IMR-90 (cell line): Measurements from ENCODE around the gene HTN3. TPM values are rescaled to one million over a fixed set of nuclear protein-coding genes. Genes with fewer than 3 reads are reported as not detected.

Source experiments
- polyA plus RNA-seq, 3 experiments: library from polyadenylated mRNA; depleted of rRNA; stranded (reverse); fragments of >200 nt; gene quantifications; 2 replicates each; pipeline ENCODE4 v1.2.3, GENCODE V29; 2012; ENCODE audit warnings: low replicate concordance in 1 of 3
- total RNA-seq: library from RNA; depleted of rRNA; stranded (reverse); fragments of >200 nt; gene quantifications from 2 replicates; pipeline ENCODE4 v1.2.3, GENCODE V29; 2012; rRNA removed

Gene HTN3
- total and polyA plus RNA-seq, 2 of the 4 experiments (the other 2 are of a cell fraction) = not detected

Other genes starting within 250 kb of the HTN3 start
- gene SULT1E1, start 168.3 kb upstream of the HTN3 start, total RNA-seq = not detected in 2 replicates
- gene SULT1E1, start 168.3 kb upstream of the HTN3 start, polyA plus RNA-seq (2012; rRNA removed) = not detected in 2 replicates
- gene CSN1S1, start 97.4 kb upstream of the HTN3 start, total RNA-seq = not detected in 2 replicates
- gene CSN1S1, start 97.4 kb upstream of the HTN3 start, polyA plus RNA-seq (2012; rRNA removed) = not detected in 2 replicates
- not detected in 2 replicates for gene CSN2, start 62.7 kb upstream of the HTN3 start, total RNA-seq
- gene CSN2, start 62.7 kb upstream of the HTN3 start, polyA plus RNA-seq (2012; rRNA removed) = not detected in 2 replicates
- gene STATH, start 32.5 kb upstream of the HTN3 start, total RNA-seq = not detected in 2 replicates
- not detected in 2 replicates for gene STATH, start 32.5 kb upstream of the HTN3 start, polyA plus RNA-seq (2012; rRNA removed)
- not detected in 2 replicates for gene HTN1, start 22.0 kb downstream of the HTN3 start, total RNA-seq
- gene HTN1, start 22.0 kb downstream of the HTN3 start, polyA plus RNA-seq (2012; rRNA removed) = not detected in 2 replicates
- gene PRR27, start 125.8 kb downstream of the HTN3 start, total RNA-seq = not detected in 2 replicates
- not detected in 2 replicates for gene PRR27, start 125.8 kb downstream of the HTN3 start, polyA plus RNA-seq (2012; rRNA removed)
- gene ODAM, start 167.3 kb downstream of the HTN3 start, total RNA-seq = not detected in 2 replicates
- not detected in 2 replicates for gene ODAM, start 167.3 kb downstream of the HTN3 start, polyA plus RNA-seq (2012; rRNA removed)
- not detected in 2 replicates for gene FDCSP, start 197.7 kb downstream of the HTN3 start, total RNA-seq
- gene FDCSP, start 197.7 kb downstream of the HTN3 start, polyA plus RNA-seq (2012; rRNA removed) = not detected in 2 replicates
- gene CSN3, start 214.1 kb downstream of the HTN3 start, total RNA-seq = not detected in 2 replicates
- gene CSN3, start 214.1 kb downstream of the HTN3 start, polyA plus RNA-seq (2012; rRNA removed) = not detected in 2 replicates